H1 (cell line): ENCODE results near the gene UNC80. TPM values are rescaled to one million over a fixed set of nuclear protein-coding genes. Genes with fewer than 3 reads are reported as not detected.

ENCODE experiments used
- CTCF ChIA-PET: fragments of 300-600 bp; sonication (Branson Sonifier 250); formaldehyde crosslinking; loops from one replicate; lab custom pipeline; 2021; ENCODE audit not compliant: partially characterized antibody; lab: Charles Lee
- POLR2A ChIA-PET: fragments of 300-600 bp; sonication (Branson Sonifier 250); formaldehyde crosslinking; loops from one replicate; lab custom pipeline; 2021; ENCODE audit warnings: inconsistent platforms; ENCODE audit not compliant: partially characterized antibody; lab: Charles Lee
- DNase-seq, 2 experiments: peaks; one replicate each; pipeline versions ENCODE4 v3.0.0 to v3.0.0-alpha.2; 2010 to 2022; ENCODE audit warnings: low spot score in 2 of 2, low read depth in 1 of 2, mixed read lengths in 1 of 2
- FAIRE-seq: peaks from 2 replicates; lab custom pipeline; 2011; peaks lifted over from hg19 to GRCh38; lab: Jason Lieb, UNC
- H2AFZ ChIP-seq: 2 replicates; pipeline ENCODE4 v1.8.1; 2012; ENCODE audit warnings: low read length, inconsistent platforms
- H2AK5ac ChIP-seq: 2 replicates; pipeline ENCODE4 v1.6.1; 2013; ENCODE audit warnings: low read depth, low read length
- H2BK120ac ChIP-seq: replicated peaks from 2 replicates; pipeline ENCODE3; 2013; ENCODE audit warnings: low read depth, low read length, inconsistent platforms
- H2BK12ac ChIP-seq: 2 replicates; pipeline ENCODE4 v1.6.1; 2013; ENCODE audit warnings: low read depth, low read length
- H2BK15ac ChIP-seq: 2 replicates; pipeline ENCODE4 v1.6.1; 2013; ENCODE audit warnings: low read length
- H2BK20ac ChIP-seq: 2 replicates; pipeline ENCODE4 v1.6.1; 2013; ENCODE audit warnings: low read length
- H2BK5ac ChIP-seq: 2 replicates; pipeline ENCODE4 v1.6.1; 2013; ENCODE audit warnings: low read depth, low read length
- H3K14ac ChIP-seq: 2 replicates; pipeline ENCODE4 v1.6.1; 2013; ENCODE audit warnings: inconsistent platforms; ENCODE audit not compliant: insufficient read length
- H3K18ac ChIP-seq: 2 replicates; pipeline ENCODE4 v1.6.1; 2013; ENCODE audit warnings: low read length; ENCODE audit errors: extremely low read depth
- H3K23ac ChIP-seq: 2 replicates; pipeline ENCODE4 v1.6.1; 2013; ENCODE audit warnings: inconsistent platforms; ENCODE audit not compliant: insufficient read length
- H3K23me2 ChIP-seq: 2 replicates; pipeline ENCODE4 v1.6.1; 2013; ENCODE audit warnings: low read depth, low read length
- H3K27ac ChIP-seq: 2 replicates; pipeline ENCODE4 v1.6.1; 2011; ENCODE audit warnings: low read depth, low read length, inconsistent platforms
- H3K27me3 ChIP-seq, 4 experiments: replicated peaks in 1 of 4; 1 replicate in 1 of 4; 2 replicates in 3 of 4; pipeline versions ENCODE4 v1.6.1 to v1.8.1; 2011 to 2013; ENCODE audit warnings: low read length in 3 of 4, mild to moderate bottlenecking in 3 of 4, inconsistent platforms in 2 of 4, mixed read lengths in 2 of 4, moderate library complexity in 1 of 4; ENCODE audit not compliant: control insufficient read depth in 3 of 4, insufficient read depth in 3 of 4; ENCODE audit errors: extremely low read depth in 1 of 4
- H3K36me3 ChIP-seq, 4 experiments: 2 replicates each; pipeline versions ENCODE4 v1.6.1 to v1.8.1; 2011 to 2013; ENCODE audit warnings: mild to moderate bottlenecking in 4 of 4, low read length in 3 of 4, moderate library complexity in 2 of 4, control low read depth in 1 of 4, inconsistent platforms in 1 of 4; ENCODE audit not compliant: insufficient read depth in 4 of 4, control insufficient read depth in 2 of 4
- H3K4ac ChIP-seq: replicated peaks from 2 replicates; pipeline ENCODE3; 2013; ENCODE audit warnings: low read length, low read depth, mixed read lengths, inconsistent platforms; ENCODE audit not compliant: insufficient read length
- H3K4me1 ChIP-seq, 4 experiments: replicated peaks in 1 of 4; 1 replicate in 1 of 4; 2 replicates in 3 of 4; pipeline versions ENCODE4 v1.6.1 to v1.8.1; 2011 to 2013; ENCODE audit warnings: low read length in 3 of 4, inconsistent platforms in 2 of 4, mixed read lengths in 1 of 4; ENCODE audit not compliant: insufficient read depth in 4 of 4, control insufficient read depth in 3 of 4
- H3K4me2 ChIP-seq, 2 experiments: 2 replicates each; pipeline versions ENCODE4 v1.6.1 to v1.8.1; 2011 to 2013; ENCODE audit warnings: low read depth in 2 of 2, low read length in 2 of 2, control low read depth in 1 of 2, inconsistent platforms in 1 of 2, mild to moderate bottlenecking in 1 of 2; ENCODE audit not compliant: insufficient read depth in 1 of 2
- H3K4me3 ChIP-seq, 4 experiments: fragments of 200-600, 300-600 bp in 1 of 4; sonication (generic), shearing (Covaris generic), sonication (Bioruptor Twin) in 1 of 4; 2 replicates each; pipeline versions ENCODE4 v1.5.1 to v1.8.1; 2011 to 2016; ENCODE audit warnings: low read length in 4 of 4, low read depth in 3 of 4, control low read depth in 2 of 4, inconsistent platforms in 2 of 4, mild to moderate bottlenecking in 2 of 4, mixed read lengths in 1 of 4, moderate library complexity in 1 of 4; ENCODE audit not compliant: insufficient read depth in 2 of 4; ENCODE audit errors: extremely low read depth in 1 of 4
- H3K56ac ChIP-seq: replicated peaks from 2 replicates; pipeline ENCODE3; 2013; ENCODE audit warnings: low read depth, mild to moderate bottlenecking, mixed read lengths, low read length, inconsistent platforms; ENCODE audit not compliant: insufficient read length
- H3K79me1 ChIP-seq: 2 replicates; pipeline ENCODE4 v1.6.1; 2013; ENCODE audit warnings: low read depth, low read length, control low read depth
- H3K79me2 ChIP-seq, 2 experiments: 2 replicates each; pipeline versions ENCODE4 v1.6.1 to v1.8.1; 2012 to 2013; ENCODE audit warnings: low read length in 2 of 2, mild to moderate bottlenecking in 2 of 2, inconsistent platforms in 1 of 2; ENCODE audit not compliant: insufficient read depth in 2 of 2, control insufficient read depth in 1 of 2
- H3K9ac ChIP-seq, 4 experiments: replicated peaks in 1 of 4; 1 replicate in 1 of 4; 2 replicates in 3 of 4; pipeline versions ENCODE4 v1.6.1 to v1.8.1; 2011 to 2013; ENCODE audit warnings: low read depth in 3 of 4, low read length in 3 of 4, control low read depth in 2 of 4, mild to moderate bottlenecking in 2 of 4, moderate library complexity in 2 of 4, inconsistent platforms in 1 of 4; ENCODE audit errors: extremely low read depth in 1 of 4
- H3K9me3 ChIP-seq, 2 experiments: 2 replicates each; pipeline versions ENCODE4 v1.6.1 to v1.8.1; 2012 to 2013; ENCODE audit warnings: mild to moderate bottlenecking in 2 of 2, moderate library complexity in 2 of 2, control low read depth in 1 of 2, inconsistent platforms in 1 of 2, low read depth in 1 of 2, low read length in 1 of 2, mixed read lengths in 1 of 2; ENCODE audit not compliant: insufficient read depth in 2 of 2
- H4K20me1 ChIP-seq, 2 experiments: replicated peaks in 1 of 2; 2 replicates each; pipeline versions ENCODE3 to v1.8.1; 2011 to 2013; ENCODE audit warnings: inconsistent platforms in 2 of 2, low read length in 2 of 2, mild to moderate bottlenecking in 1 of 2; ENCODE audit not compliant: insufficient read depth in 2 of 2, control insufficient read depth in 1 of 2
- H4K5ac ChIP-seq: 2 replicates; pipeline ENCODE4 v1.6.1; 2013; ENCODE audit warnings: low read length, low read depth, mixed read lengths, inconsistent platforms; ENCODE audit not compliant: insufficient read length
- H4K8ac ChIP-seq: 2 replicates; pipeline ENCODE4 v1.8.0; 2013; ENCODE audit warnings: mild to moderate bottlenecking, moderate library complexity, low read length, inconsistent platforms; ENCODE audit not compliant: insufficient read depth; ENCODE audit errors: extremely low read depth
- H4K91ac ChIP-seq: replicated peaks from 2 replicates; pipeline ENCODE3; 2013; ENCODE audit warnings: low read length, mixed read lengths, inconsistent platforms; ENCODE audit not compliant: insufficient read length
- ASH2L ChIP-seq: fragments of 200-600, 300-600 bp; sonication (generic); IDR thresholded peaks from one replicate; pipeline ENCODE4 v1.7.1; 2017; ENCODE audit warnings: low read length
- CBX8 ChIP-seq: fragments of 300-800, 300-1000 bp; sonication (generic); IDR thresholded peaks from 2 replicates; pipeline ENCODE4 v1.7.1; 2016; ENCODE audit warnings: low read depth, low read length, borderline replicate concordance
- CHD1 ChIP-seq: IDR thresholded peaks from 2 replicates; pipeline ENCODE4 v1.6.1; 2012; ENCODE audit warnings: low read depth, low read length, improper control_type of control experiment
- RBBP5 ChIP-seq: IDR thresholded peaks from 2 replicates; pipeline ENCODE4 v1.7.1; 2012; ENCODE audit warnings: low read depth, mild to moderate bottlenecking, inconsistent platforms, low read length, moderate library complexity, borderline replicate concordance
- WGBS, 2 experiments: shearing (Covaris generic) in 1 of 2; methylation state at CpG; one replicate each; pipeline versions ENCODE4 v1.1.6 to v1.1.7; 2013 to 2015; ENCODE audit warnings: low lambda C conversion rate in 2 of 2, mixed read lengths in 2 of 2, inconsistent platforms in 1 of 2, low coverage in 1 of 2, missing lambda C conversion rate in 1 of 2; ENCODE audit not compliant: insufficient replicate concordance in 2 of 2, insufficient coverage in 1 of 2, insufficient read length in 1 of 2; ENCODE audit errors: extremely low coverage in 1 of 2, missing lambda C conversion rate in 1 of 2; 5-methylcytosine and 5-hydroxymethylcytosine counted together
- polyA plus RNA-seq, 7 experiments: library from polyadenylated mRNA; depleted of rRNA in 3 of 7; stranded (reverse) in 5 of 7; unstranded in 2 of 7; fragments of >200 nt in 5 of 7; fragments of 200-250 nt in 2 of 7; gene quantifications; 1 replicate in 5 of 7; 2 replicates in 1 of 7; 4 replicates in 1 of 7; pipeline versions ENCODE4 v1.2.1 to v1.2.3, GENCODE V29; 2011 to 2013; ENCODE audit warnings: missing spikeins in 2 of 7, mixed read lengths in 2 of 7
- total RNA-seq: library from RNA; stranded (reverse); fragmentation: NEBNext Ultra II Directional; extraction: Animal tissue kit (Norgen Biotek cat#: 25700); gene quantifications from 2 replicates; pipeline ENCODE4 v1.2.1, GENCODE V29; 2021
- TF ChIP-seq, protein P1 (sequence below), 3 experiments: IDR thresholded peaks; 1 replicate in 2 of 3; 2 replicates in 1 of 3; pipeline versions ENCODE4 v1.5.1 to v1.6.1; 2011; ENCODE audit warnings: low read length in 3 of 3, mild to moderate bottlenecking in 3 of 3, inconsistent platforms in 2 of 3, low read depth in 1 of 3, moderate library complexity in 1 of 3; ENCODE audit not compliant: insufficient read depth in 1 of 3; ENCODE audit errors: control extremely low read depth in 1 of 3
- TF ChIP-seq, protein P2 (sequence below): IDR thresholded peaks from 2 replicates; pipeline ENCODE4 v1.6.1; 2012; ENCODE audit warnings: inconsistent platforms

Gene UNC80
- total and polyA plus RNA-seq, 2 of the 8 experiments (the other 6 are each of a cell fraction or from before 2014, with no cell fraction given): 0.53 to 0.56 TPM

GRCh38 chr2:209977386-209978239 lies 206.0 kb downstream of the UNC80 start:
- POLR2A ChIA-PET: interaction anchor here (1.2 kb wide), 1 partner anchor 219 kb away, joined by 3 read pairs; no protein-coding TSS in a partner anchor
- TF ChIP-seq RBBP5 (no peak), ASH2L (no peak), CBX8 (no peak), CHD1 (no peak)
- TF ChIP-seq, protein P1, sequence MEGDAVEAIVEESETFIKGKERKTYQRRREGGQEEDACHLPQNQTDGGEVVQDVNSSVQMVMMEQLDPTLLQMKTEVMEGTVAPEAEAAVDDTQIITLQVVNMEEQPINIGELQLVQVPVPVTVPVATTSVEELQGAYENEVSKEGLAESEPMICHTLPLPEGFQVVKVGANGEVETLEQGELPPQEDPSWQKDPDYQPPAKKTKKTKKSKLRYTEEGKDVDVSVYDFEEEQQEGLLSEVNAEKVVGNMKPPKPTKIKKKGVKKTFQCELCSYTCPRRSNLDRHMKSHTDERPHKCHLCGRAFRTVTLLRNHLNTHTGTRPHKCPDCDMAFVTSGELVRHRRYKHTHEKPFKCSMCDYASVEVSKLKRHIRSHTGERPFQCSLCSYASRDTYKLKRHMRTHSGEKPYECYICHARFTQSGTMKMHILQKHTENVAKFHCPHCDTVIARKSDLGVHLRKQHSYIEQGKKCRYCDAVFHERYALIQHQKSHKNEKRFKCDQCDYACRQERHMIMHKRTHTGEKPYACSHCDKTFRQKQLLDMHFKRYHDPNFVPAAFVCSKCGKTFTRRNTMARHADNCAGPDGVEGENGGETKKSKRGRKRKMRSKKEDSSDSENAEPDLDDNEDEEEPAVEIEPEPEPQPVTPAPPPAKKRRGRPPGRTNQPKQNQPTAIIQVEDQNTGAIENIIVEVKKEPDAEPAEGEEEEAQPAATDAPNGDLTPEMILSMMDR (IDR thresholded peaks at IDR 0.05; ENCODE audit: control extremely low read depth in 1 of 3, insufficient read depth in 1 of 3, low read depth in 1 of 3, low read length in 3 of 3): peak in 2 of 3 experiments; percentile 21 to 29; a peak in 2 of 4 replicates
- TF ChIP-seq, protein P2, sequence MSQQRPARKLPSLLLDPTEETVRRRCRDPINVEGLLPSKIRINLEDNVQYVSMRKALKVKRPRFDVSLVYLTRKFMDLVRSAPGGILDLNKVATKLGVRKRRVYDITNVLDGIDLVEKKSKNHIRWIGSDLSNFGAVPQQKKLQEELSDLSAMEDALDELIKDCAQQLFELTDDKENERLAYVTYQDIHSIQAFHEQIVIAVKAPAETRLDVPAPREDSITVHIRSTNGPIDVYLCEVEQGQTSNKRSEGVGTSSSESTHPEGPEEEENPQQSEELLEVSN: no peak

More at GRCh38 chr2:209977386-209978239, 206.0 kb downstream of the UNC80 start:
- Histone ChIP-seq H2AK5ac (no peak overlapping the region), H3K56ac (no peak overlapping the region), H2BK12ac (no peak overlapping the region), H4K5ac (no peak overlapping the region), H3K4me2 (no peak overlapping the region), H3K4ac (no peak overlapping the region), H3K14ac (no peak overlapping the region), H3K23me2 (no peaks in the 10 kb centered on the region; the same call in 1 of the 2 replicates), H2AFZ (no peak overlapping the region), H4K20me1 (no peaks in the 10 kb centered on the region), H2BK5ac (no peak overlapping the region), H3K4me1 (no peaks in the 10 kb centered on the region), H3K23ac (no peak overlapping the region), H3K9ac (no peak overlapping the region), H4K8ac (no peak overlapping the region), H3K36me3 (no peaks in the 10 kb centered on the region), H2BK15ac (no peak overlapping the region), H4K91ac (no peak overlapping the region), H3K27ac (no peak overlapping the region), H3K79me1 (no peaks in the 10 kb centered on the region), H2BK20ac (no peak overlapping the region), H3K27me3 (no peaks in the 10 kb centered on the region), H3K18ac (no peak overlapping the region), H3K4me3 (no peak overlapping the region), H3K9me3 (no peaks in the 10 kb centered on the region), H2BK120ac (no peak overlapping the region), H3K79me2 (no peaks in the 10 kb centered on the region)
- FAIRE-seq (no peak), DNase-seq (no peak)
- CTCF ChIA-PET: interaction anchor here (0.5 to 2.5 kb wide), 17 partner anchors 13 to 646 kb away, joined by 3 to 16 read pairs (median 3); no protein-coding TSS in a partner anchor
- 93% methylated on average over 2 of the region's 2 CpGs; no CpG with 5 or more reads in 1 of the 2 experiments for WGBS, 2 experiments
